Stimulated activated naive CD4-positive, alpha-beta T cell (primary cell): ENCODE measurements around the gene ZBTB2.
A peak's percentile ranks its signal among the peaks of the same experiment; 100 is the strongest.
"Not testable (repeated sequence)": the region's sequence is repeated elsewhere in the genome, so short reads cannot be mapped to it uniquely, and the experiment has no call there.

Source experiments
- DNase-seq, 6 experiments: peaks; one replicate each; lab custom pipeline; 2025; lab: John Stamatoyannopoulos, UW

ZBTB2 gene

DNA sequence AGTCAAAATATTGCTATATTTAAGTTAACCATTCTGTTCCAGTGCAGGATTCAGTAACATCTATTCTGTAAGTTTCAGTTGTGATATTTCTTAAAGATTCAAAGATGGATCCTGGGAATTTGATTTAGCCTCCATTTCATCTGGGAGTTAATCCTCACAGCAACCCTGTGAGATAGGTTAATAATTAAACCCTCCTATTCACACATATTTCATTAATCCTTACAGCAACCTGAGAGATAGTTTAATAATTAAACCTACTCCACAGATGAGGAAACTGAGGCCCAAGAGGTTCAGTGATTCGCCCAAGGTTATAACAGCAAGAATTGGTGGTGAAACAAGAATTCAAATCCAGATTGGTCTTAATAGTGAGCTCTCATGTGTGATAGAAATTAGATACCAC is 10.9 kb upstream of the ZBTB2 start:
- DNase-seq, result no peak

DNA sequence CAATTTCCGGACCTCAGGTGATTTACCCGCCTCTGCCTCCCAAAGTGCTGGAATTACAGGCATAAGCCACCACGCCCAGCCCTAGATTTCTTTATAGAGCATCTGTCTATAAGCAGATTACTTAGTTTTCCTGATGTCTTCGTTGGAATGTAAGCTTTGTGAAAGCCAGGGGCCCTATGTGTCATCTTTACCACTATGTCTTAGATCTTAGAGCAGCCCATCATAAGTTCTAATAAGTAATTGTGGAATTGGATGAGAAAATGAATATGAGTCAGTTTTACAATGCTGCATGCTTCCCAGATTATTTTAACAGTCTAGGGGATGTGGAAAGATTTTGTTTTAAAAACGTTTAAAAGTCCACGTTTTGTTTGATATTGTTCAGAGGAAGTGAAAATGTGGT is 9.1 kb upstream of the ZBTB2 start:
- DNase-seq, result no peak

DNA sequence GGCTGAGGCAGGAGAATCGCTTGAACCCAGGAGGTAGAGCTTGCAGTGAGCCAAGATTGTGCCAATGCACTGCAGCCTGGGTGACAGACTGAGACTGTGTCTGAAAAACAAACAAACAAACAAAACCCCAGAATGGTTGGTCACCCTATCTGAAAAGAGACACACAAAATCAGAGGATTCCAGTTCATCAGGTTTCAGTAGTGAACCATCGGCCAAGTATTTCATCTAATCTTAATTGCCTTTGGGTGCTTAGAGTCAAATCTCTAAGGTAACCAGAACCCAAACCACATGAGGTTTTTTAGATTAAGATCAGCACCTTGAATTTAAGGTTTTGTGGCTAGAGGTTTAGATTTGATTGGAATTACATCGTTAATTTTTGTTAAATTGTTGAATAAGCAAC is 8.3 kb upstream of the ZBTB2 start:
- DNase-seq, result no peak

DNA sequence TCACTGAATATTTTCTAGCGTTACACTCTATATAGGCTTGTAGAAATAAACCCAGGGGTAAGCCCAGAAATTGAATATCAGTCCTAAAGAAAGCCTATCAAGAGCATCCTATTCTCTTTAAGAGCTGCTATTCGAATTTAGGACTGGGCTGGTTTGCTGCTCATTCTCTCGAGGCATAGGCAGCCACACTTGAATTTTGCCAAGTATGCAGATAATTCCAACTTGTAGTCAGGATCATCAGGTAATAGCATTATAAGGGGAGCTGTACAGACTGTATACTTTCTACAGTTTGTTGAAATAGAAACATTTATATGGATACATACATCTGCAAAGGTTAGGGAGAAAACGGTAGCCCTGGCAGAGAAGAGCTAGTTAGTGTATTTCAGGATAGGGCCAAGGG is 2.1 kb upstream of the ZBTB2 start:
- no peak for DNase-seq

DNA sequence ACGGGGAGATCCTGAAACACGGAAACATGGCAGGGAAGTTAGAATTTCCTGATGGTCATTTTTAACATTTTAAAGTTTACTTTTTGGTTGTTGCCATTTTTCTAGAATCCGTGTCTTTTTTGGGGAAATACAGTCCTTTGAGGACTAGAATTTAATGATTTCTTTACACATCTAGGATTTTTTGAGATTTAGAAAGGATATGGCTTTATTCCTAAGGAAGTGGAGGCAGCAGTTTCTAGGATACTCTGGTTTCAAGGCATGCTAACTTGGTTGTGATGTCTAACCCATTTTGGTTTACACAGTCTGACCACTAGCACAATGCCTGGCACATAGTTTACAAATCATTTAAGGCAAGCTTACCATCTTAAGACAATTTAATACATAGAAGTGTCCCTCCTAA is 1.1 kb upstream of the ZBTB2 start:
- DNase-seq, result no peak

DNA sequence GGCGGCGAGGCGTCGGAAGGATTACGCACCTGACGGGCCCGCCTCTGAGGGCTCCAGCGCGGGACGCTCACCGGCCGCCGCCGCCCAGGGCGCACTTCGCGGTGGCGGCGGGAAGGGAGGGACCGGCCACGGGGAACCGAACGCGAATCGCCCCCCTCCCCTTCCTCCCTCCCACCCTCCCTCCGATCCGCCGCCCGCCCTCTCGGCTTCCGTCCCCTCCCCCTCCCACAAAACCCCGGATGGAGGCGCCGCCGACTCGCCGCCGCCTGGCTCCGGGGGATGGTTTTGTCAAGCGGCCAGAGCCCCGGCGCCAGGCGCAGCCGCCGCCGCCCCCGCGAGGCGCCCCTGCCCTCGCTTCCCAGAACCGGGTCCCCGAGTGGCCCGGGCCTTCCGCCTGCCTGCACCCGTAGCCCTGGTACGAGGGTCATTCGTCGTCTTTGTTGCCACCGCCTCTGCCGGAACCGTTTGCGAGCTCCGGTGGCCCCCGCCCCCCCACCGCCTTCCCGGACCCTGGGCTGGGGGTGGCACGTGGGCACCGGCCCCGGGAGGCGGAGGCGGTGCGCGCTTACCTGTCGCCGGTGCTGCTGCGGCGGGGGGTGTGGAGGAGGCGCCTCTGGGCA is 398 bp downstream of the ZBTB2 start:
- DNase-seq, result peak; percentile 80 to 93 (median 84)

DNA sequence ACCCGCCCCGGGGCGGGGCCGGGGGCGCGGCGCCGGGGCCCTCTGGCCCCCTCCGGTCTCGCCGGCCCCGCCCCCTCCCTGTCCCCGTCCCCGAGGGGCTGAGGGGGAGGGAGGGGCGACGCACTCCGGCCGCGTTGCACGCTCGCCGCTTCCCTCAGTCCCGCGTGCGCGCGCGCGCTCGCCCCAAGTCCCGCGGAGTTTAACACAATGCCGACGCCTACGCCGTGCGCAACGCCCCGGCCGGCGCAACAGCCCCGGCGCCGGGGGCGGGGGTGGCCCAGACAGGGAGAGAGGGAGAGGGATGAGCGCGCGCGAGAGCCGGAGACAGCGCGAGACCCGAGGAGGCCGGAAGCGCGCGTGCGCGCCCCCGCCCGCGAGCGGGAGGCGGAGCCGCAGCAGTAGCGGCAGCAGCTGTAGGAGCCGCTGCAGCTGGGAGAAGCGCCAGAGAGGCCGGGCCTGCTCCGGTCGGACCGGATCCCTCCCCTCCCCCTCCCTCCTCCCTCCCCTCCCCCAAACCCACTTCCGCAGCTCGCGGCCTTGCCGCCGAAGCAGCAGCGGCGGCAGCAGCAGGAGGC is 996 bp downstream of the ZBTB2 start:
- peak; percentile 93 to 99 (median 96) for DNase-seq

DNA sequence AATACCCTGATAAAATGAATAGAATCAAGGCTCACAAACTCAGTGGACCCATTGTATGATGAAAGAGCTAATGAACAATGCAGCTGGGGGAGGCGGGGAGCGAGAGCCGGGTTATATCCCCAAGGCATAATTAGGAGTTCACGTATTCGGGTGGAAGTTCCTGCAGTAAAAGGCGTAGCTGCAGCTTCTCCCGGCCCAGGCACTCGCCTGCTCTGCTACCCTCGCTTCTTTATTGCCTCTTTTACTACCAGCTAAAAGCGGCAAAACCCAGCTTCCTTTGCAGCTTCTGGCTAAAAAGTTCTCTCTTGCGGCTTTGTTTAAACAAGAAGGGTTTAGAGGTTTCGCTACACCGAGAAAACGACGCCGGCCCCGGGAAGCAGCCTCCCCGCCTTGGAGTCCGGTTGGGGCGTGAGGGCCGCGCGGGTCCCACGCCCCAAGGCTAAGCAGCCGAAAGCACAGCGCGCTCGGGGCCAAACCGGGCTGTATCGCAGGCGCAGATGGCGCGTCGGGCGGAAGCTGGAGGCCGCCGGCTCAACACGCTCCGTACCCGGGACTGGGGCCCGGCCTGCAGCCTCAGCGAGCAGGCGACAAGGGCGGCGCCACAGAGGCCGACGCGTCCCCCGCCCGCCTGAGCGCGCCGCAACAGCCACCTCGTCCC is 1.6 kb downstream of the ZBTB2 start:
- DNase-seq, result peak in 1 of 6 experiments; percentile 95

DNA sequence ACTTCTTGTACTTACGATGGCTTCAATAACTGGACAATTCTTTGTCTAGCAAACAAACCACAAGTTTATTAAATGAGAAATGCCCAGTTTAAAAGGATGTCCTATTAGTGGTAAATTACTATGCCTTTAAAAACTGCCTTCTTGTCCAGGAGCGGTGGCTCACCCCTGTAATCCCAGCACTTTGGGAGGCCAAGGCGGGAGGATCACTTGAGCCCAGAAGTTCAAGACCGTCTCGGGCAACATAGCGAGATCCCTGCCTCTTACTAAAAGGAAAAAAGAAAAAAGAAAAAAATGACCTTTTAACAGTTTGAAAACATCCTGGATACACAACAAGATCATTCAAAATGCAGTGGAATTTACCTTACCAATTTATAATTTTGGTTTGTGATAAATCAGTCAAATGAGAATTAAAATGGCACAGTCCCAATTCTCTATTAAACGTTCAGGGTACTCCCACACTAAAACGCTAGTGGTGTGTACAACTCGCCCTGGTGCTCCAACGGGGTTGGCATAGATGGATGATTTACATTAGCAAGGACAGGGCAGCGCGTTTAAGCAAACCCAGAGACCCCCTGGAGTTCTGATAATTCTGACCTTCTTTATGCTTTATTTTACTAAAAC is 2.3 kb downstream of the ZBTB2 start:
- peak in 2 of 6 experiments; percentile 54 to 65 for DNase-seq

DNA sequence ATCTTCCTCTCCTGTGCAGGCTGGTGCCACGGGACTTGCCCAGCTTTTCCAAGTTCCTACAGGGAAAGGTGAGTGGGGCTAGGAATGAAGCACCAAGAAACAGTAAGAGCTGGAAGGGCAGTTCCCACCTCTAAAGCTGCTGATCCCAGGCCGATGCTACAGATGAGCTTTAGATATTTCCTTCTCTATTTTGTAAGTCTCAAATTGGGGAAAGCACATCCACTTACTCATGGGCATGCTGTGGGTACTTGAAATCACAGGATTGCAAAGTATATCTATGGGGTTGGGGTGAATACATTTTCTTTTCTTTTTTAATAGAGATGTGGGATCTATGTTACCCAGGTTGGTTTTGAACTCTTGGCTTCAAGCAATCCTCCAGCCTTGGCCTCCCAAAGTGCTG is 3.1 kb downstream of the ZBTB2 start:
- DNase-seq, result no peak

DNA sequence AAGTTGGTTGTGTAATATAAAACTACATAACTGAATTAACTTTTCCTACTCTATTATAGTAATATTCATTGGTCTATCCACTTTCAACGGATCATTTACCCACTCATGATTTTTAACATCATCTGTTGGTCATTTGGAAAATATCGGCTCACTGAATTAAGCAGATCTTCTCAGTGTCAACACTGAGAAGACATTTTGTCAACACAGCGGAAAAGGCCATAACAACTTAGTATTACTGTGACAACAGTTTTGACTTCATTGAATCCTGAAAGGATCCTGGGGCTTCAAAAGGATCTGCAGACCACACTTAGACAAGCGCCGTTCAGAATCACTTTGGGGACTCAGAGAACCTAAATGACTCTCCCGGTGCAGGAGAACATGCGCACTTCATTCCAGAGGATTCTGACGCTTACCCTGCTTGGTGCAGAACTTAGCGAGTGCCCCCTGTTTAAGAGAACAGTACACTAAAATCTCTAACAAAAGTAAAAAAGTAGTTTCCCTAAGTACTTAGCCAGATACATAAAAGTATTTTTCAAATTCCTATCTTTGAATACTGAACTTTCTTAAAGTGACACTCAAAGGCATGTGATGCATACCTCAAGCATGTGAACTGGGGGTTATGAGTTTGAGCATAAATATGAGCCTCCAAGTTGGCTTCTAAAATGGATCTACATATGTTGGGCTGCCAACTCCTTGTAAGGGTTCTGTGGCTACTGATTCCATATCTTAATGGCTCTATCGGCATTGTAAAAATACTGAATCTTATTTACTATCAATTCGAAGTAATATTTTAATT is 4.0 kb downstream of the ZBTB2 start:
- no peak for DNase-seq

DNA sequence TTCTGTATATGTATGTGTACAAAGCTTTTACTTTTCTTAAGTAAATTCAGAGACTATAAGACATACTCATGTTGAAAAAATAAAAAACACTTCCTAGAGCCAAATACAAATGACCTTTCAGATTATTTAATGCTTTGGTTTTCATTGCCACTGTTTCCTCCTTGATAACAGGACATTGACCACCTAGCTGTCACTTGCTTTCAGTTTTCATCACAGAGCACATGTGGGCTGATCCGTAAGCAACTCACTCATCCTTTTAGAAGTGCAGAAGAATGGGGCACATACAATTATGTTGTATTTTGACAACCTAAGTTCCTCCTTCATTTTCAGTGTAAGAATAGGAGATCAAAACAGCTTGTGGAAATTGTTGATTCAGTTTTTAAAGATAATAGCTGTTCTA is 6.2 kb downstream of the ZBTB2 start:
- no peak for DNase-seq

DNA sequence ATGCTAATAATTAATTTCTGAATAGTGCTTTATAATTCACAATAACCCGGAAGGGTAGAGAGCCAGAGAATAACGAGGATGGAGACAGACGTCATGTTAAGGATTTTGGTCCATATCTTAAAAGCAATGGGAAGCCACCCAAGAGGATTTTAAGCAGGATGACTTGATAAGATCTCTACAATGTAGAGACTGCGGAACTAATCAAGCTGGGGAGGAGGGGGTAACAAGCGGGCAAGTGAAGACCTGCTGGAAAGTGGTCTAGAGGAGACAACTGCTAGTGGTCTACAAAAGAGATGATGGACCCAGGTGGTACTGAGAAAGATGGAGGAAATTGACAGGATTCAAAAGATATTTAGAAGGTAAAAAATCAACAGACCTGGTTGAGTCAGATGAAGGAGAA is 7.2 kb downstream of the ZBTB2 start:
- no peak for DNase-seq

DNA sequence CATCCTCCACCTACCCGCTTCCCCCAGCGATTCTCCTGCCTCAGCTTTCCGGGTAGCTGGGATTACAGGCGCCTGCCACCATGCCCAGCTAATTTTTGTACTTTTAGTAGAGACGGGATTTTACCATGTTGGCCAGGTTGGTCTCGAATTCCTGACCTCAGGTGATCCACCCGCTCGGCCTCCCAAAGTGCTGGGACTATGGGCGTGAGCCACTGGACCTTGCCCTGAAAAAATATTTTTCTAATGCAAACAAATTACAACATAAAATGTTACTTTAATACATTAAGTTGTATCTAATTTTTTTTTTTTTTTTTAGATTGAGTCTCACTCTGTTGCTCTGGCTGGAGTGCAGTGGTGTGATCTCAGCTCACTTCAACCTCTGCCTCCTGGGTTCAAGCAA is 8.7 kb downstream of the ZBTB2 start:
- not testable (repeated sequence) for DNase-seq

DNA sequence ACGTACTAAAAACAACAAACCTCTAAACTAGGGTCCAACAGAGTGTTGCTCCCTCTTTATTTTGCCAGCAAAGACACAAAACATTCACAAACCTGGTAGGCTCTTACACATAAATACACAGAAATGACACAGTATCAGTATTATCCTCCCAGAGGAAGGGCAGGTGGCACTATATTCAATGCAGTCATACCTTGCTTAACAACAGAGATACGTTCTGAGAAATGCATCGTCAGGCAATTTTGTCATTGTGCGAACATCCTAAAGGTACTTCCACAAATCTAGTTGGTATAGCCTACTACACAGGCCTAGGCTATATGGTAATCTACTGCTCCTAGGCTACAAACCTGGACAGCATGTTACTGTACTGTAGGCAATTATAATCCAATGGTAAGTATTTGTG is 9.6 kb downstream of the ZBTB2 start:
- DNase-seq, result no peak

DNA sequence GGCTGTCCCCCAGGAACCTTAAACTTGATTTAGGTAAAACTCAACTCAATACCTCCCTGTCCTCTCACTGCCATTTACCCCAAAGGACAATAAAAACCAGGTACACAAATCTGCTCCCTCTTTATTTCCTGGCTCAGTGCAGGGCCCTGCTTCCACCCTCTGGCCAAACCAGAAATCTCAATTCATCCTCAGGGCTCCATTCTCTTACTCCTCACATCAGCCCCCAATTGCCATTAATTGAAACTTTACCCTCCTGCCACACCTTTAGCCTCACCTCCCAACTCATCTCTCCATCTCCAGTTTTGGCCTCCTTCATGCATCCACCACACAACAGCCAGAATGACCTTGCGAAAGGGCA is 10.5 kb downstream of the ZBTB2 start:
- DNase-seq, result no peak

DNA sequence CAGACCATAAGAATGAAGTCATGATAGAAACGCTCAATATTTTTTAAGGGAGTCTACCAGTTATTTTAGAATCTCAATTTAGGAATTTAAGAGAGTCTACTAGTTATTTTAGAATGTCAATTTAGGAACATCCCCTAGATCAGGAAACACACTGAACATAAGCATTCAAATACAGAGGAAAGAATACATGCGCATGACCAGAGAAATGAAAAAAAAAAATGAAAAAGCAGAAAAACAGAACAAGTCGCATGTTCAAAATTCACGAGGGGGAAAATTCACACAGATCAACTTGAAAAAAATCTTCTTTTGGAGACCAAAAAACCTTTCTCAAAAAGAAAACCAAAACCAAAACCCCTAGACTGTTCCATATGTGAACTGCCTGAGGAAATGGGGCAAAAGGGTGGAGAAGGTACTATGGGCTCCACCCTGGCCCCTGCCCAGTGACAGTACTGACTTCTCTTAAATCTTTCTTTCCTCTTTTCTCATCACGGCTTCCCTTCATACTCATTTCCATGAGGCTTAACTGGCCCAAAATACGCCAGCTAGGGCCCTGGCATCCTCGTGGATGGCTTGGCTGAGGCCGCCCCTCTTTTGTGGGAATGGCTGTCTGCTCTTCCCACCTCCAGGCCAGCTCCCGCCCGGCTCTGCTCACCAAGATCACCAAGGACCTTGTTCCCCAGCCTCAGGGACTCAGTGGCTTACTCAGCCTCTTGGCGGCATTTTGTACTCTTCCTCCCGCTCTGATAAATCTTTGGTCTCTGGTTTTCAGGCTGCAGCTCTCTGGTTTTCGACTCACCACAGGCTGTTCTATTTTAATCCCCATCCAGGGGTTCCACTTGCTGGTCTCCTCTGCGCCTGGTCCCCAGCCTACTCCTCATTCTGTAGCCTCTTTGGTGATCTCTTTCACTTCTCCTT is 11.2 kb downstream of the ZBTB2 start:
- DNase-seq, result peak in 3 of 6 experiments; percentile 35 to 46 (median 46)

DNA sequence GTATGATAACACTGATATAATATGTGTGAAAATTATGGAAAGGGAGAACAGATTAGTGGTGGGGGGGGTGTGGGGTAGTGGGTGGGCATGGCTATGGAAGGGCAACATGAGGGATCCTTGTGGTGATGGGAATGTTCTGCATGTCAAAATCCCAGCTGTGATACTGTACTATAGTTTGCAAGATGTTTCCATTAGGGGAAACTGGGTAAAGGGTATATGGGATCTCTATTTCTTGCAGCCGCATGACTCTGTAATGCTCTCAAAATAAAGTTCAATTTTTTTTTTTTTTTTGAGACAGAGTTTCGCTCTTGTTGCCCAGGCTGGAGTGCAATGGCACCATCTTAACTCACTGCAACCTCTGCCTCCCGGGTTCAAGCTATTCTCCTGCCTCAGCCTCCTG is 14.3 kb downstream of the ZBTB2 start:
- DNase-seq, result no peak

DNA sequence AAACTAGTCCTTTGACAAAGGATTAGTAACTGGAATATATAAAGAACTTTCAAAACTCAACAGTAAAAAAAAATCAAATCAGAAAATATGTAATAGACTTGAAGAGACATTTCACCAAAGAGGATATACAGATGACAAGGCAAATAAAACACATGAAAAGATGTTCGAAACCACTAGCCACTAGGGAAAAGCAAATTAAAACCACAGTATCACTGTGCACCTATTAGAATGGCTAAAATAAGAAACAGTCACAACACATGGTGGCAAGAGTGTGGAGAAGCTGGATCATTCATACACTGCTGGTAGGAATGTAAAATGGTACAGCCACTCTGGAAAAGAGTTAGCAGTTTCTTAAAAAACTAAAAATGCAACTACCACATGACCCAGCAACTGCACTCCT is 14.9 kb downstream of the ZBTB2 start:
- DNase-seq, result no peak

DNA sequence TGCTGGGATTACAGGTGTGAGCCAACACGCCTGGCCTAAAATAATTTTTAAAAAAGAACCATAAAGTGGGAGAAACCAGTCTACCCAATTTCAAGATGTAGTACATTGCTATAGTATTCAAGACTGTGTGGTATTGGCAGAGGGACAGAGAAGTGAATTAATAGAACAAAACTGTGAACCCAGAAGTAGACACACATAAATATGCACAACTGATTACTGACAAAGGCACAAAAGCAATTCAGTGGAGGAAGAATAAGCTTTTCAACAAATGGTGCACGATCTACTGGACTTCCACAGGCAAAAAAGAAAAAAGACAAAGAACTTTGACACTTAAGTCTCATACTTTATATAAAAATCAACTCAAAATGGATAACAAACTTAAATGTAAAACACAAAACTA is 15.5 kb downstream of the ZBTB2 start:
- DNase-seq, result no peak

DNA sequence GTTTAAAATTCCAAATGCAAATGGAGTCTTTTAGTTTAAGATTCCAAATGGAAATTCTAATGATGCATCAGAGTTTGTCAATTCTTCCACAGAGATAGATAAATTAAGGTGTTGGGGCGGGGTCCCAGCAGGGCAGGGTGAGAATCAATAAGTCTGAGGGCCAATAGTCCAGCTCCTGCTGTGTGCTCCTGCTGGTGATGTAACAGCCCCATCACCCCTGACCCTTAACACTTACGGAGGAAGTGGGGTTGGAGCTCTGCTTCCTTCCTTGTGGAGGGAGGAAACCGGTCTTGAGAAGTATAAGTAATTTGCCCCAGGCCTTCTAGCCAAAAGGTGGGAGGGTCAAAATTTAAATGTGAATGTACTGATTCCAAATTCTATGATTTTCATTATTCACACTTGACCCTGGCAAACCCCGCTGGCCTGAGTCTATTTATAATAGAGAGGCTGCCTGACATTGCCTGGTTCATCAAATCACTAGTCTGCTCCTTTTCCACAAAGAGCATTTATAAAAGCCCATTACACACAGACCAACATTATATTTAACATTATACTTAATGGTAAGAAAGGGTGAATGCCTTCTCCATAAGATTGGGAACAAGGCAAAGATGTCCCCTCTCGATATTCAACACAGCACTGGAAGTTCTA is 17.2 kb downstream of the ZBTB2 start:
- DNase-seq, result no peak
